Activated T-helper 17 cell treated with anti-CD3 and anti-CD28 coated beads, Interleukin-2, amount 50 U/mL, for 72 hours (primary cell): ENCODE results near the gene ECT2L. TPM values are rescaled to one million over a fixed set of nuclear protein-coding genes. Genes with fewer than 3 reads are reported as not detected.
A peak's percentile ranks its signal among the peaks of the same experiment; 100 is the strongest.
"Not testable (repeated sequence)": the region's sequence is repeated elsewhere in the genome, so short reads cannot be mapped to it uniquely, and the experiment has no call there.

ENCODE experiments used
- ATAC-seq: fragments of 150-1000 bp; cut with Tn5 transposase; replicated peaks from 2 replicates; pipeline ENCODE4 v1.10.0; 2021; ENCODE audit warnings: mild to moderate bottlenecking, moderate library complexity
- H3K27ac Mint-ChIP-seq: one replicate; pipeline ENCODE4 v1.8.0; 2022; ENCODE audit warnings: mixed read lengths
- H3K27me3 Mint-ChIP-seq: one replicate; pipeline ENCODE4 v1.8.0; 2022; ENCODE audit warnings: mixed read lengths
- H3K36me3 Mint-ChIP-seq: one replicate; pipeline ENCODE4 v1.8.0; 2022; ENCODE audit warnings: low read depth, mild to moderate bottlenecking, mixed read lengths
- H3K4me1 Mint-ChIP-seq: one replicate; pipeline ENCODE4 v1.8.0; 2022; ENCODE audit warnings: mixed read lengths
- H3K4me3 Mint-ChIP-seq: one replicate; pipeline ENCODE4 v1.8.0; 2022; ENCODE audit warnings: mild to moderate bottlenecking, mixed read lengths
- H3K9me3 Mint-ChIP-seq: one replicate; pipeline ENCODE4 v1.8.0; 2022; ENCODE audit warnings: mixed read lengths
- total RNA-seq, 2 donors: library from RNA; stranded (reverse); gene quantifications; one replicate each; pipeline ENCODE4 v1.2.3, GENCODE V29; 2022

ECT2L gene
- total RNA-seq, 2 donors from 2014 or later: 0.11 TPM; not detected in 1

- no peak for ATAC-seq
- Mint-ChIP-seq H3K27ac (no peak overlapping the region), H3K27me3 (no peaks in the 10 kb centered on the region), H3K4me3 (no peak overlapping the region), H3K9me3 (no peaks in the 10 kb centered on the region), H3K4me1 (no peaks in the 10 kb centered on the region), H3K36me3 (peaks cover 96% of the 10 kb centered on the region)
Observed at GRCh38 chr6:138912308-138912707, 116.4 kb downstream of the ECT2L start.

GRCh38 chr6:138914701-138915100, 118.8 kb downstream of the ECT2L start:
- peak overlapping the region; percentile 29 for H3K27ac Mint-ChIP-seq
- peaks cover 87% of the 10 kb centered on the region for H3K36me3 Mint-ChIP-seq
- no peaks in the 10 kb centered on the region for H3K9me3 Mint-ChIP-seq

GRCh38 chr6:138920906-138921305, 125.0 kb downstream of the ECT2L start:
- Mint-ChIP-seq H3K27me3 (no peaks in the 10 kb centered on the region), H3K4me3 (no peak overlapping the region), H3K9me3 (no peaks in the 10 kb centered on the region), H3K27ac (no peak overlapping the region), H3K4me1 (no peaks in the 10 kb centered on the region), H3K36me3 (peaks cover 72% of the 10 kb centered on the region)
- ATAC-seq: no peak

More at GRCh38 chr6:138914701-138915100, 118.8 kb downstream of the ECT2L start:
- Mint-ChIP-seq H3K4me3 (no peak overlapping the region), H3K27me3 (no peaks in the 10 kb centered on the region), H3K4me1 (no peaks in the 10 kb centered on the region)
- ATAC-seq: no peak

GRCh38 chr6:138923561-138923960, 127.7 kb downstream of the ECT2L start:
- peaks cover 82% of the 10 kb centered on the region for H3K36me3 Mint-ChIP-seq

GRCh38 chr6:138925806-138926205, 129.9 kb downstream of the ECT2L start:
- no peak overlapping the region for H3K4me3 Mint-ChIP-seq

More at GRCh38 chr6:138923561-138923960, 127.7 kb downstream of the ECT2L start:
- Mint-ChIP-seq H3K27me3 (no peaks in the 10 kb centered on the region), H3K4me3 (no peak overlapping the region), H3K9me3 (no peaks in the 10 kb centered on the region), H3K27ac (no peak overlapping the region), H3K4me1 (no peaks in the 10 kb centered on the region)
- ATAC-seq: no peak

GRCh38 chr6:138926579-138926978, 130.7 kb downstream of the ECT2L start:
- H3K4me3 Mint-ChIP-seq: no peak overlapping the region
- H3K4me1 Mint-ChIP-seq: no peaks in the 10 kb centered on the region
- no peak for ATAC-seq
- peaks cover 81% of the 10 kb centered on the region for H3K36me3 Mint-ChIP-seq
- H3K27ac Mint-ChIP-seq: no peak overlapping the region
- no peaks in the 10 kb centered on the region for H3K27me3 Mint-ChIP-seq
- no peaks in the 10 kb centered on the region for H3K9me3 Mint-ChIP-seq

More at GRCh38 chr6:138925806-138926205, 129.9 kb downstream of the ECT2L start:
- peak overlapping the region; percentile 2 for H3K27ac Mint-ChIP-seq
- H3K36me3 Mint-ChIP-seq: peaks cover 81% of the 10 kb centered on the region
- no peaks in the 10 kb centered on the region for H3K27me3 Mint-ChIP-seq
- no peaks in the 10 kb centered on the region for H3K4me1 Mint-ChIP-seq
- no peak for ATAC-seq
- H3K9me3 Mint-ChIP-seq: no peaks in the 10 kb centered on the region

- no peak overlapping the region for H3K4me3 Mint-ChIP-seq
- no peak overlapping the region for H3K27ac Mint-ChIP-seq
- no peaks in the 10 kb centered on the region for H3K27me3 Mint-ChIP-seq
- H3K36me3 Mint-ChIP-seq: peaks cover 86% of the 10 kb centered on the region
- no peaks in the 10 kb centered on the region for H3K9me3 Mint-ChIP-seq
- no peaks in the 10 kb centered on the region for H3K4me1 Mint-ChIP-seq
- ATAC-seq: no peak
Observed at GRCh38 chr6:138931660-138932059, 135.8 kb downstream of the ECT2L start.

- H3K36me3 Mint-ChIP-seq: peaks cover 86% of the 10 kb centered on the region
- H3K9me3 Mint-ChIP-seq, H3K27ac Mint-ChIP-seq, H3K27me3 Mint-ChIP-seq, H3K4me3 Mint-ChIP-seq, H3K4me1 Mint-ChIP-seq, ATAC-seq: not testable (repeated sequence)
Observed at GRCh38 chr6:138936873-138937272, 141.0 kb downstream of the ECT2L start.

- Mint-ChIP-seq H3K36me3 (peaks cover 94% of the 10 kb centered on the region), H3K4me1 (peaks cover 28% of the 10 kb centered on the region), H3K4me3 (no peak overlapping the region), H3K27me3 (no peaks in the 10 kb centered on the region), H3K27ac (no peak overlapping the region), H3K9me3 (no peaks in the 10 kb centered on the region)
- no peak for ATAC-seq
Observed at GRCh38 chr6:138943089-138943625, 147.3 kb downstream of the ECT2L start.

- peak; percentile 80 for ATAC-seq
- peak overlapping the region; percentile 21 for H3K4me3 Mint-ChIP-seq
- peaks cover 83% of the 10 kb centered on the region for H3K36me3 Mint-ChIP-seq
- H3K4me1 Mint-ChIP-seq: peaks cover 36% of the 10 kb centered on the region
- no peaks in the 10 kb centered on the region for H3K9me3 Mint-ChIP-seq
- H3K27ac Mint-ChIP-seq: peak overlapping the region; percentile 54
- no peaks in the 10 kb centered on the region for H3K27me3 Mint-ChIP-seq
Observed at GRCh38 chr6:138944412-138944811, 148.5 kb downstream of the ECT2L start.

- Mint-ChIP-seq H3K27me3 (no peaks in the 10 kb centered on the region), H3K4me1 (peaks cover 41% of the 10 kb centered on the region), H3K36me3 (peaks cover 74% of the 10 kb centered on the region), H3K9me3 (no peaks in the 10 kb centered on the region), H3K27ac (peak overlapping the region; percentile 97), H3K4me3 (no peak overlapping the region)
- no peak for ATAC-seq
Observed at GRCh38 chr6:138945354-138945753, 149.5 kb downstream of the ECT2L start.

GRCh38 chr6:138948004-138948403, 152.1 kb downstream of the ECT2L start:
- Mint-ChIP-seq H3K27ac (peak overlapping the region; percentile 97), H3K27me3 (no peaks in the 10 kb centered on the region), H3K9me3 (no peaks in the 10 kb centered on the region), H3K4me1 (peaks cover 51% of the 10 kb centered on the region), H3K36me3 (peaks cover 48% of the 10 kb centered on the region), H3K4me3 (peak overlapping the region; percentile 74)
- ATAC-seq: peak; percentile 24

- no peak for ATAC-seq
- peaks cover 57% of the 10 kb centered on the region for H3K4me1 Mint-ChIP-seq
- peaks cover 41% of the 10 kb centered on the region for H3K36me3 Mint-ChIP-seq
- no peaks in the 10 kb centered on the region for H3K9me3 Mint-ChIP-seq
- no peaks in the 10 kb centered on the region for H3K27me3 Mint-ChIP-seq
- H3K4me3 Mint-ChIP-seq: peak overlapping the region; percentile 74
- peak overlapping the region; percentile 97 for H3K27ac Mint-ChIP-seq
Observed at GRCh38 chr6:138948546-138949179, 152.8 kb downstream of the ECT2L start.

- no peaks in the 10 kb centered on the region for H3K36me3 Mint-ChIP-seq
- H3K27me3 Mint-ChIP-seq: no peaks in the 10 kb centered on the region
- peaks cover 5% of the 10 kb centered on the region for H3K9me3 Mint-ChIP-seq
- peak overlapping the region; percentile 32 for H3K4me3 Mint-ChIP-seq
- peak overlapping the region; percentile 82 for H3K27ac Mint-ChIP-seq
- ATAC-seq: peak; percentile 86
- H3K4me1 Mint-ChIP-seq: peaks cover 62% of the 10 kb centered on the region
Observed at GRCh38 chr6:138953451-138953850, 157.6 kb downstream of the ECT2L start.
